Measurements from ENCODE around the gene PAM. TPM values are rescaled to one million over a fixed set of nuclear protein-coding genes. Genes with fewer than 3 reads are reported as not detected.

PAM gene
- polyA plus RNA-seq, 1 donor from 2014 or later: 363 TPM

GRCh38 chr5:102958481-102959011 lies 203.4 kb downstream of the PAM start:
- H3K4me2 ChIP-seq (ENCODE audit: low read length): peak overlapping the region; percentile 35
- no peaks in the 10 kb centered on the region for H3K79me2 ChIP-seq (replicated peaks; ENCODE audit: insufficient read depth, low read length)

GRCh38 chr5:102959055-102959454 lies 203.9 kb downstream of the PAM start:
- Histone ChIP-seq H3K36me3 (ENCODE audit: insufficient read depth, low read length) (no peaks in the 10 kb centered on the region), H3F3A (ENCODE audit: insufficient read depth, low read length, poor library complexity, severe bottlenecking) (peaks cover 4% of the 10 kb centered on the region), H3K9me2 (ENCODE audit: insufficient read depth, low read length) (no peaks in the 10 kb centered on the region), H2AFZ (ENCODE audit: low read depth, low read length) (no peak overlapping the region), H3K79me2 (replicated peaks; ENCODE audit: insufficient read depth, low read length) (no peaks in the 10 kb centered on the region), H3K4me2 (ENCODE audit: low read length) (peak overlapping the region; percentile 35), H3K27me3 (ENCODE audit: insufficient read depth, low read depth, low read length) (no peaks in the 10 kb centered on the region), H3K9me3 (ENCODE audit: low read length) (no peaks in the 10 kb centered on the region), H3K4me3 (ENCODE audit: low read length) (peak overlapping the region; percentile 6), H3K9ac (ENCODE audit: low read length) (peak overlapping the region; percentile 15), H4K20me1 (ENCODE audit: insufficient read depth) (no peaks in the 10 kb centered on the region), H3K27ac (ENCODE audit: low read length) (peak overlapping the region; percentile 58)
- TF ChIP-seq RAD21 (conservative IDR thresholded peaks at IDR 0.05) (no peak), CTCF (IDR thresholded peaks at IDR 0.05; ENCODE audit: poor library complexity, severe bottlenecking) (no peak), POLR2AphosphoS5 (IDR thresholded peaks at IDR 0.05) (no peak)

More at GRCh38 chr5:102958481-102959011, 203.4 kb downstream of the PAM start:
- Histone ChIP-seq H3K27me3 (ENCODE audit: insufficient read depth, low read depth, low read length) (no peaks in the 10 kb centered on the region), H3K9me3 (ENCODE audit: low read length) (no peaks in the 10 kb centered on the region), H3K36me3 (ENCODE audit: insufficient read depth, low read length) (no peaks in the 10 kb centered on the region), H2AFZ (ENCODE audit: low read depth, low read length) (no peak overlapping the region), H3K4me3 (ENCODE audit: low read length) (peak overlapping the region; percentile 6), H3F3A (ENCODE audit: insufficient read depth, low read length, poor library complexity, severe bottlenecking) (peaks cover 4% of the 10 kb centered on the region), H3K27ac (ENCODE audit: low read length) (peak overlapping the region; percentile 58), H3K9me2 (ENCODE audit: insufficient read depth, low read length) (no peaks in the 10 kb centered on the region), H3K9ac (ENCODE audit: low read length) (peak overlapping the region; percentile 15), H4K20me1 (ENCODE audit: insufficient read depth) (no peaks in the 10 kb centered on the region)
- TF ChIP-seq RAD21 (conservative IDR thresholded peaks at IDR 0.05) (no peak), MXI1 (conservative IDR thresholded peaks at IDR 0.05; ENCODE audit: poor library complexity, severe bottlenecking) (no peak), TAF1 (IDR thresholded peaks at IDR 0.05; ENCODE audit: low read depth) (no peak), POLR2AphosphoS5 (IDR thresholded peaks at IDR 0.05) (peak; percentile 88), SMC3 (conservative IDR thresholded peaks at IDR 0.05; ENCODE audit: poor library complexity) (peak; percentile 14), REST (IDR thresholded peaks at IDR 0.05; ENCODE audit: borderline replicate concordance) (no peak), EP300 (conservative IDR thresholded peaks at IDR 0.05; ENCODE audit: poor library complexity, severe bottlenecking) (peak; percentile 79), CTCF (IDR thresholded peaks at IDR 0.05; ENCODE audit: poor library complexity, severe bottlenecking) (no peak), EZH2 (IDR thresholded peaks at IDR 0.05; ENCODE audit: borderline replicate concordance, insufficient read depth, low read length, poor library complexity, severe bottlenecking) (no peak)

Data from neural cell (in vitro differentiated cells).